Lower lobe of right lung (tissue), 2 donors: ENCODE measurements around the gene RGL3. TPM values are rescaled to one million over a fixed set of nuclear protein-coding genes. Genes with fewer than 3 reads are reported as not detected.
"Not testable (repeated sequence)": the region's sequence is repeated elsewhere in the genome, so short reads cannot be mapped to it uniquely, and the experiment has no call there.

Experiments used
- ATAC-seq, 2 donors: fragments of 200-7000 bp; cut with Tn5 transposase; one replicate each; pipeline ENCODE4 v1.9.1; 2020 to 2022; ENCODE audit warnings: mild to moderate bottlenecking in 2 of 2, moderate library complexity in 2 of 2
- DNase-seq: peaks from one replicate; pipeline ENCODE4 v3.0.0-alpha.2; 2020
- H3K27ac ChIP-seq: fragments of 200-600 bp; one replicate; pipeline ENCODE4 v1.8.0; 2022
- H3K27me3 ChIP-seq: fragments of 200-600 bp; one replicate; pipeline ENCODE4 v1.8.0; 2022; ENCODE audit warnings: low read depth
- H3K36me3 ChIP-seq: fragments of 200-600 bp; one replicate; pipeline ENCODE4 v1.8.0; 2022; ENCODE audit warnings: mild to moderate bottlenecking
- H3K4me1 ChIP-seq: fragments of 200-600 bp; one replicate; pipeline ENCODE4 v1.8.0; 2022
- H3K4me3 ChIP-seq: fragments of 200-600 bp; one replicate; pipeline ENCODE4 v1.8.0; 2022; ENCODE audit warnings: mild to moderate bottlenecking
- H3K9me3 ChIP-seq: fragments of 200-600 bp; one replicate; pipeline ENCODE4 v1.8.0; 2022
- CTCF ChIP-seq: fragments of 200-600 bp; IDR thresholded peaks from one replicate; pipeline ENCODE4 v1.8.0; 2022; ENCODE audit warnings: antibody characterized with exemption, mild to moderate bottlenecking
- intact Hi-C: fragments of 100-400 bp; cut with DNase I; formaldehyde crosslinking; loops from one replicate; pipeline ENCODE4 v1.11.0; 2022
- total RNA-seq: library from RNA; stranded (reverse); fragmentation: NEBNext Ultra II Directional; extraction: Animal tissue kit (Norgen Biotek cat#: 25700); gene quantifications from one replicate; pipeline ENCODE4 v1.2.1, GENCODE V29; 2021
- donor health status: DM: no; HTN: yes; CAD: no; lungs with severe emphysema.

Gene RGL3
- total RNA-seq, 1 donor from 2014 or later: 55.8 TPM

GRCh38 chr19:11461453-11461852 is 42.3 kb upstream of the RGL3 start:
- no peaks in the 10 kb centered on the region for H3K4me1 ChIP-seq
- ATAC-seq: no peak
- intact Hi-C loops: no loop called here
- no peak overlapping the region for H3K4me3 ChIP-seq
- H3K27ac ChIP-seq: no peak overlapping the region
- DNase-seq: no peak
- H3K36me3 ChIP-seq: no peaks in the 10 kb centered on the region
- TF ChIP-seq CTCF: no peak
- H3K9me3 ChIP-seq: no peaks in the 10 kb centered on the region
- peaks cover 10% of the 10 kb centered on the region for H3K27me3 ChIP-seq

DNA sequence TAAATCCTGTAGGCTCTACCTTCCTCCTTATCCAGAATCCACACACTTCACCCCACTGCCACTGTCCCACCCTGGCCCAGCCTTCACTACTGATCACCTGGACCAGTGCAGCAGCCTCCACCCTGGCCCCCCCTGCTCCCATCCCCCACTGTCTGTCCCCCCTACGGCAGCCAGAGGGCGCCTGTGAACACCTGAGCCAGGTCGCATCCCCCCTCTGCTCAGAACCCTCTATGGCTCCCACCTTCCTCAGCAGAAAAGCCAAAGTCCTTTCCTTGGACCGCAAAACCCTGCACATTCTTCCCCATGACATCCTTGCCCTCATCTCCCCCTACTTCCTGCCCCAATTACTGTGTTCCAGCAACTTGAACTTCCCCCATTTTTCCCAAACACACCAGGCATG is 41.1 kb upstream of the RGL3 start:
- Histone ChIP-seq H3K27me3 (peaks cover 10% of the 10 kb centered on the region), H3K27ac (no peak overlapping the region), H3K4me1 (no peaks in the 10 kb centered on the region), H3K36me3 (no peaks in the 10 kb centered on the region), H3K4me3 (no peak overlapping the region), H3K9me3 (no peaks in the 10 kb centered on the region)
- no peak for TF ChIP-seq CTCF
- no peak for ATAC-seq
- no peak for DNase-seq
- intact Hi-C loops: no loop called here

DNA sequence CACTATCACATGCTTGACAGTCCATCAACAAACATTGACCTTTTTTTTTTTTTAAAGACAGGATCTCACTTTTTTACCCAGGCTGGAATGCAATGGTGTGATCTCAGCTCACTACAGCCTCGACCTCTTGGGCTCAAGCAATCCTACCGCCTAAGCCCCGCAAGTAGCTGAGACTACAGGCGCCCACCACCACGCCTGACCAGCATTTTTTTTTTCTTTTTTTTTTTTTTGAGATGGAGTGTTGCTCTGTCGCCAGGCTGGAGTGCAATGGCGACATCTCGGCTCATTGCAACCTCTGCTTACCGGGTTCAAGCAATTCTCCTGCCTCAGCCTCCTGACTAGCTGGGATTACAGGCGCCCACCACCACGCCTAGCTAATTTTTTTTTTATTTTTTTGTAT is 39.8 kb upstream of the RGL3 start:
- H3K27me3 ChIP-seq: peaks cover 10% of the 10 kb centered on the region
- H3K4me3 ChIP-seq, H3K27ac ChIP-seq, ATAC-seq, intact Hi-C loops, DNase-seq, H3K4me1 ChIP-seq, H3K9me3 ChIP-seq, H3K36me3 ChIP-seq: not testable (repeated sequence)

DNA sequence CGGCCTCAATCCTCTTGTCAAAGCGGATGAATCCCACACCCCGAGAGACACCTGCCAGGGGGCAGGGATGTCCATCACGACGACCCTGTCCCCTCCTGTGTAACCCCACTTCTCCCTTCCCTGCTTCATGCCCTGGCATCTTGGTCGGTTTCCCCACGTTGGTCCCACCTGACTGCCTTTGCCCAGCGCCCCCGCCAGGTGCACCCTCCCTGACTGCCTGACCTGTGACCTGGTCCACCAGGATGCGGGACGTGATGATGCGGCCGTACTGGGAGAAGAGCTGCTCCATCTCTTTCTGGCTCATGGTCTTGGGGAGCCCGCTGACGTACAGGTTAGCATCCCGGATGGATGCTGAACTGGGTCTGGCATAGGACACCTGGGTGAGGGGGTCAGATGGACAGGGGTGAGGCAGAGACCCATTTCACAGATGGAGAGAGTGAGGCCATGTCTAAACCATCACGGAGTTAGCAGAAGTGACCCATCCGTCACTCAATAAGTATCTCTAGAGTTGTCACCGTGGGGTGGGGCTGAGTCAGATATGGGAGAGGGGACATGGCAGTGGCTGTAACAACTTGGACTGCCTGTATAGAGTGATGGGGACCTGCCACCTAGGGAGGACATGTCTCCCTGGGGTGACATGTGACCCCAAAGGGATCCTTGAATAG is 39.3 kb upstream of the RGL3 start:
- Histone ChIP-seq H3K9me3 (no peaks in the 10 kb centered on the region), H3K27me3 (peaks cover 10% of the 10 kb centered on the region), H3K4me3 (no peak overlapping the region), H3K4me1 (no peaks in the 10 kb centered on the region), H3K36me3 (no peaks in the 10 kb centered on the region), H3K27ac (no peak overlapping the region)
- intact Hi-C loops: no loop called here
- ATAC-seq (no peak), DNase-seq (no peak)
- TF ChIP-seq CTCF: no peak

DNA sequence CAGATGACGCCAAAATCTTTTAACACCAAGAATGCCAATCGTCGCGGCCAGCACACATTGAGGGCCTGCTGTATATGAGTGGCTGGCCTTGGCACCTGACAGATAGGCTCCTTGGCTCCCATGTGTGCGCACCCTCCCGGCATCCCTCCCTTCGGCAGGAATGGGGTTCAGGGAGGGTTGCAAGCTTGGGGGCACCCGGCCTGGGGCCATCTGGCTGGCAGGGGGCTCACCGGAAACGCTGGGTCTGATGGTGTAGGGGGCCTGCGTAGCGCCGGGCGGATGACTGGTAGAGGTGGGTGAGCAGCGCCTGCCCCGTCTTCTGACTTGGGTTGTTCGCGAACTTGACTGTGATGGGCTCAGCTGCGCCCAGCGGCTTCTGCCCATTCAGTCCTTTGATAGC is 38.7 kb upstream of the RGL3 start:
- ATAC-seq (no peak), DNase-seq (no peak)
- Histone ChIP-seq H3K4me3 (no peak overlapping the region), H3K9me3 (no peaks in the 10 kb centered on the region), H3K4me1 (no peaks in the 10 kb centered on the region), H3K27me3 (peaks cover 10% of the 10 kb centered on the region), H3K27ac (no peak overlapping the region), H3K36me3 (no peaks in the 10 kb centered on the region)
- TF ChIP-seq CTCF: no peak
- intact Hi-C loops: no loop called here

DNA sequence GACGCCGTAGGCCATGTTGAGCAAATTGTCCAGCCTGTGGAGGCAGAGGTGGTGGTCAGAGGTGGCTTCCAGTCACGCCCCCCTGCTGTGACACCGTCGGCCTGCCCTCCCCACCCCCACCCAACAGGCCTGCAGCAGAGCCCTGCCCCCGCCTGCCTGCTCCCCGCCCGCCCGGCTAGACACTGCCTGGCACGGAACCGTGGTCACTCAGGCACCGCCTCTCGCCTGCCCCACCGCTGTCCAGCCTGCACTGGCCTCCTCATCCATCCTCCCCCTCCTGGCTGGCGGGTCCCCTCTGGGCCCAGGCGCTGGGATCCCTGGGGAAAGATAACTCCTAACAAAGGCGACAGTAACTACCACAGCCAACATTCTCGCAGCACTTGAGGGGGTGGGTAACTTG is 38.0 kb upstream of the RGL3 start:
- intact Hi-C loops: no loop called here
- no peak for DNase-seq
- no peak for ATAC-seq
- Histone ChIP-seq H3K27ac (no peak overlapping the region), H3K27me3 (peaks cover 10% of the 10 kb centered on the region), H3K9me3 (no peaks in the 10 kb centered on the region), H3K36me3 (no peaks in the 10 kb centered on the region), H3K4me3 (no peak overlapping the region), H3K4me1 (no peaks in the 10 kb centered on the region)
- TF ChIP-seq CTCF: no peak
